NCI-H2029 treated with DMSO at 0.1 percent for 48 hours (cell line): ENCODE results near the gene MAMDC2.
"Not testable (repeated sequence)": the region's sequence is repeated elsewhere in the genome, so short reads cannot be mapped to it uniquely, and the experiment has no call there.

Experiments used
- DNase-seq: peaks from one replicate; lab custom pipeline; 2025; lab: John Stamatoyannopoulos, UW

Gene MAMDC2

GRCh38 chr9:70036641-70037040, 7.0 kb upstream of the MAMDC2 start:
- DNase-seq: no peak

GRCh38 chr9:70038171-70038621, 5.5 kb upstream of the MAMDC2 start:
- not testable (repeated sequence) for DNase-seq

DNA sequence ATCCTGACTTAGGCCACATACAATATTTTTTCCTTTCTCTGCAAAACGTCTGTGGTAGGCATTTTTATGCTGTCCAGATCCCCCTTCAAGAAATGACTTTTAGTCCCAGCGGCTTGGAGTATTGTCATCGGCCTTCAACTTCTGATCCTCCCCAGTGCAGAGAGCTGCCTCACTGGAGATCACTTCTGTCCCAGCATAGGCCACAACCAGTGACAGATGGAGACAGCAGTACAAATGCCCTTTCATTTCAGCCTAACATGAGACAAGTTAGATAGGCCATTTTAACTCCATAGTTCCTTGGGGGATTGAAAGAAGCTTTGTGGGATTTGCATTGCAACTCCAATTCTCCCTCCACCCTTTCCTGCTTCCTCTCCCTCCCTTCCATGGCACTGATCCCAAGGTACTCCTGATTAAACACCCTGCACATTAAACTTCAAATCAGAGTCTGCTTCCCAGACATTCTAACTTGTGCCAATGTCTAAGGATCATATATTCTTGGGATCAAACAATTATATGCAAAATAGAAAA, 3.2 kb upstream of the MAMDC2 start:
- no peak for DNase-seq

DNA sequence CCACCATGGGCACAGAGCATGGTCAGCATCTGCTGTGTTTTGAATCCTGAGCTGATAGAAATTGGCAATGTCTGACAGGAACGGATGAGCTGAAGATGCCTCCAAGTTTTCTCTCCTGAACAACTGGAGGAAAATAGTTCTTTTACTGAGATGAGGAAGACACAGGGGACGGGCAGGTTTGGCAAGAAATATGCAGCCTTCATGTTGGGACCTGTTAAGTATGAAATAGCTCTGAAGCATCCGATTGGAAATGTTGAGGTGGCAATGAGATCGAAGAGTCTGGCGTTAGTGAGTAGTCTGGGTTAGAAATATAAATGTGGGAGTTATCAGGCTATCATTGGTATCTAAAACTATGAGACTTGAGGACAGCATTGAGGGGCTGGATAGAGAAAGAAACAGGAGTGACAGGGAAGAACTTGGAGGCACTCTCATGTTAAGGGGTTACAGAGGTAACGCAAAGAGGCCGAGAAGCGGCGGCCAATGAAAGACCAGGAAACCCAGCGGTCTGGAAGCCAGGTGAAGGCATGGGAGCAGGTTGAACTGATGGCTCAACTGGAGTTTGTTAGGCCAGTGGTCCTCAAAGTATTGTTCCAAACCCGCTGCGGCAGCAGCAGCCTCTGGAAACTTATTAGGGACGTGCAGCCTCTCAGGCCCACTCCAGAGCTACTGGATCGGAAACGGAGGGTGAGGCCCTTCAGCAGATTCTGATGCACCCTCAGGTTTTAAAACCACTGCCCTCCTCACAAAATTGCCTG, 1.0 kb upstream of the MAMDC2 start:
- DNase-seq: no peak

GRCh38 chr9:70043285-70043684, 363 bp upstream of the MAMDC2 start:
- DNase-seq: no peak

DNA sequence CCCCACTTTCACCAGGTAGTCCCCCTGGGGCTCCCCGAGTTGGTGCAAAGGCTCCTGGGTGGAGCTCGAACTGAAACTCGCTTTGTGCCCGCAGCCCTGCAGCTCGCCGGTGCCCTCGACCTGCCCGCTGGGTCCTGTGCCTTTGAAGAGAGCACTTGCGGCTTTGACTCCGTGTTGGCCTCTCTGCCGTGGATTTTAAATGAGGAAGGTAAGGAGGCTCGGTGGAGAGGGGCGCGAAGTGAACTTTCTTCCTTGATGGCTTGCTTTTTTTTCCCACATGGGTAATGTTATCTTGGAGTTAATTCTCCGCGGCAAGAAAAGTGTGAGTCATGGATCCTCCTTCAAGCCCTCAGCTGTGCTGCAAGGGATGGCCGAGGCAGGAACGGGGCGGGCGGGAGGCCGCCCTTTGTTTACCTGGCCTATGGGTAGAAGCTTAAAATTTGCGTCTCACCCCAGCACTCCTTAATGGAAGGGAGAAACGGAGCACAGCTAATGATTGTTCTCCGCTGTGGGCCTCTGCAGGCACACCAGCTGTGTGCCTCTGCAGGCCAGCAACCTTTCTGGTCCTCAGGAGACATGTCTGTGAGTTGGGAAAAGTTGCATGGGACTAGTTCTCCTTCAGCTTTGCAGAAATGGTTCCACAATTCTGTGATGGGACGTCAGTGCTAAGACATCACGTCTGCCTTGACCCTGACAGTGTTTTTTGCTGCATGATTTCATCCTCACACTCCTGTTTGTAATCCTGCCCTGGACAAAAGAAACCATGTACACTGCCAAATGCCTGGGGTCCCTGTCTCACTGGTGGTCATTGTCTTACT, 1.1 kb downstream of the MAMDC2 start:
- no peak for DNase-seq

- no peak for DNase-seq
These were observed 1.8 kb downstream of the MAMDC2 start for GRCh38 chr9:70045452-70045851.

- DNase-seq: no peak
These were observed 2.8 kb downstream of the MAMDC2 start for GRCh38 chr9:70046274-70047070.

DNA sequence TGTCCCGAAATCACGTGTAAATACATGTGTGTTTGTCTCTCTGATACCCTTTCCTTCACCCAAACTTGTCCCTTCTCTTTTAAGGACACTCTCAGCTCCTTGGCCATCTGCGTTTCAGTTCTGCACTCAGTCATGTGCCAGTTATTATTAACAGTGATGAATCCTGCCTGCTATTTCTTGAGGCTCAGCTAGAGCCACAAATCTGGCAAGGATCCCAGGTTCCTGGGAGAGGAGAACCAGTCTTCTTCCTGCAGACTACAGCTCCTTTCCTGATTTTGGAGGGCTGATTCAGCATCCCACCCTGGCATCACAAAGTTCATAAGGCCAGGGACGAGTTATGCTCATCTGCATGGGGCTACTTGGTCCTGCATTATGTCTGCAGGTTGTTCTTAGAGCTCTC, 5.6 kb downstream of the MAMDC2 start:
- DNase-seq: no peak

DNA sequence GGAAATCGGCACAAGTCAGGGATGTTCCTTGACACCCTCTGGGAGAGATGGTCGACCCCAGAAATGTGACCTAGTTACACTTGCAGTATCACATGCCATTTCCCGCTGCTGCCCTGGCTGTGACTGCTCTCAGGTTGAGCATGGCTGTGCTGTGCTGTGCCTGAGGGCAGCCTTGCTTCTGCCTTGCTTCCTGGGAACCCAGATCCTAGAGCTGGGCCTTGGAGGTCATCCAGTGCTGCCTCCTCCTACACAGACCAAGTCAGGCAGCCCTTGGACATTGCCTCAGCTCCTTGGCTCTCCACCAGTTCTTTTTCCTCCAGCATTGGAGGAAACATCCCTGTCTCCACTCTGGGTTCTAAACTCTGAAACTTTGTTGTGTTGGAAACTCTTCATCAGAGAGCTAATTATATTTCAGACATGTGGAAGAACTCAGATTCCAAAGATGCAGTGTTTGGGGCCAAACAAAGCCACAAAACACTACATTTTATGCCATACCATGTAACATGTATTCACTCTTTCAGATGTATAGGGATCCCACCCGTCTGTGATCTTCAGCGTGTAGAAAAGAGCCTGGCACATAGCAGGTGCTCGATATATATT, 6.1 kb downstream of the MAMDC2 start:
- DNase-seq: no peak

DNA sequence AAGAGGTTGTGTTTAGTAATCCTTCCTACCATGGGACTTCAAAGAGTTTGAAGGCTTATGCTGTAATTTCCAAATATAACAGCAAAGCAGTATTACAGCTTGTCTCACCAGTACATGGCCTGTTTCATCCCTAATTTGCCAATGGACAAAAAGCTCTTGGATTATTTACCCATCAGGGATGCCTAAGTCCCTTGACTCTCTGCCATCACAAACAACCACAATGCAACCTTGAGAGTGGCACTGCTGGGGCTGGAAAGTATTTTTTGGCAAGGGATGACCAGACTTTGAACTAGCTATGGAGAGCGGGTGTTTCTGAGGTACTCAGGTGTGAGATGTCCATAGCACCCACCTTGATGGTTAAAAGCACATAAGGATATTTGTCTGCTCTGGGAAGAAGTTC, 9.1 kb downstream of the MAMDC2 start:
- peak; percentile 52 for DNase-seq

GRCh38 chr9:70053864-70054263, 10.2 kb downstream of the MAMDC2 start:
- peak; percentile 68 for DNase-seq

GRCh38 chr9:70054521-70054920, 10.9 kb downstream of the MAMDC2 start:
- no peak for DNase-seq

DNA sequence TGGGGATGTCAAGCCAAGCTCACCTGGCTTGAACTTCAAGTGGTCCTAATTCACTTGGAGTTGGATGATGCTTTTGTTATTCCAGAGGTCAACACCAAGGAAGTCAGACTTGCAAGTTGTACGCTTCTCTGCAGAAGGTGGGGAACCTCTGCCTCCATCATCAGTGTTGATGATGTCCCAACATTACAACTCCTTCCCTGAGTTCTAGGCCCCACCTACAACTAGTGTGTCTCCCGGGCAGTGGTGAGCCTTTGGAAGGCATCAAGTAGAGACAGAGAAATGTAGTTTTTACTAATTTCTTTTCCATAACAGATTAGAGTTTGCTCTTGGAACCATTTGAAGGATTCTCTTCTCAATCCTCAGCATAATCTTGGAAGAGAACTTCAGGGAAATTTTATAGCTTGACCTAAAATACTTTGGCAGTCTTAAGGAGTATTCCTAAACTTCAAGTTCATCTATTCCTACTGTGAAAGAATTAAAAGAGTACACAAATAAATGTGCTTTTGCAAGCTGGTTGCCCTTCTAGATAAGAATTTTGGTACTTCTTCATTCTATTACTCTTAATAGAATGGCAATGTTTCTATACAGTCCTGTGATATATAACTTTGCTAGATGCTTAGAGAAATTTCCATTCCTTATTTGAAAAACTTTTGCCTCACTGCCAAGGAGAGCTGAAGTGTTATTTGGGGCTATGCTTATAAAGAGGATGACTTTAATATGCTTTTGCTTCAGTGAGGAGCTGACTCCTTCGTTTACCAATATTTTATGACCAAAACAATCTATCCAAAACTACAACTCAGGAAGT, 12.0 kb downstream of the MAMDC2 start:
- DNase-seq: no peak

DNA sequence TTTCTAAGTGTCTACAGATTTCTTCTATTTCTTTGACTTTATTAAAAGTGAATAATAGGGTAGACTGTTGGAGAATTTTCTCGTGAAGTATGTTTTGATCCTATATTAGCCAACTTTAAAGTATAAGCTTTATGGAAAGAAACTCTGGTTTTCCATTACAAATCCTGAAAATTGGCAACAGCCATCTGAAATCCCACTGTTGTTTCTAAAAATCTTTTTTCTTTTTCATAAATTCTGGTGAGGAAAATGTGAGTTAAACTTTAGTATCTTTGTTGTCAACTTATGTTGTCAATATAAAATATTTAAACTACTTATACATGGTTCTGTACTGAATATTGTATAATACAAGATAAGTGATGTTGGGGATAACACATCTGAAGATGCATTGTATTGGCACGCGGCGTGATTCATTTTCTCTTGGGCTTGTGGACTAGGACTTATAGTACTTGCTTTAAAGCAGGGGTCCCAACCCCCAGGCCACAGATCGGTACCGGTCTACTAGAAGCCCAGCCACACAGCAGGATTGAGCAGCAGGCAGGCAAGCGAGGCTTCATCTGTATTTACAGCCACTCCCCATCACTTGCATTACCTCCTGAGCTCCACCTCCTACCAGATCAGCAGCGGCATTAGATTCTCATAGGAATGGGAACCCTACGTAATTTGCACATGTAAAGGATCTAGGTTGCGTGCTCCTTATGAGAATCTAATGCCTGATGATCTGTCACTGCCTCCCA, 12.7 kb downstream of the MAMDC2 start:
- DNase-seq: no peak

DNA sequence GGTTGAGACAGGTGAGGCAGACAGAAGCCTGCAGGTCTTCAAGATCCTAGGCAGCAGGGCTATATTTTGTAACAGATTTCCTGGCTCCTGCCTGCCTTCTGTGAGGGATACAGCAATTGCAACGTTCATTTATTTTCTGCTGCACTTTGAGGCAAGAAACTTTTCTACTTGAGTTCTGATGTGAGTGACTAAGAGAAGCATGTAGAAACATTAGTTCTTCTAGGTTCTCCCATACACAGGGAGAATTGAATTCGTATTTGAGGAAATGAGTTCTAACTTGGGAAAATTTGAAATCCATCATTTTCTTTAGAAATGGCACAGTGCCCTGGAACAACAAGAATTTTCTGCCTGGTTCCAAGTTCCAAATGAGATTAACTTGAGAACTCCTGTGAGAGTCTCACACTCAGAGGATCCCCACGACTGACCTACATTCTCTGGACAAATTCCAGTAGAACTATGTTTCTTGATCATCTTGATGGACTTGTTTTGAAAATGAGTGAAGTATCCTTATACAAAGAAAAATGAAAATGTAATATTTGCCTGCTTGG, 15.0 kb downstream of the MAMDC2 start:
- DNase-seq: no peak

DNA sequence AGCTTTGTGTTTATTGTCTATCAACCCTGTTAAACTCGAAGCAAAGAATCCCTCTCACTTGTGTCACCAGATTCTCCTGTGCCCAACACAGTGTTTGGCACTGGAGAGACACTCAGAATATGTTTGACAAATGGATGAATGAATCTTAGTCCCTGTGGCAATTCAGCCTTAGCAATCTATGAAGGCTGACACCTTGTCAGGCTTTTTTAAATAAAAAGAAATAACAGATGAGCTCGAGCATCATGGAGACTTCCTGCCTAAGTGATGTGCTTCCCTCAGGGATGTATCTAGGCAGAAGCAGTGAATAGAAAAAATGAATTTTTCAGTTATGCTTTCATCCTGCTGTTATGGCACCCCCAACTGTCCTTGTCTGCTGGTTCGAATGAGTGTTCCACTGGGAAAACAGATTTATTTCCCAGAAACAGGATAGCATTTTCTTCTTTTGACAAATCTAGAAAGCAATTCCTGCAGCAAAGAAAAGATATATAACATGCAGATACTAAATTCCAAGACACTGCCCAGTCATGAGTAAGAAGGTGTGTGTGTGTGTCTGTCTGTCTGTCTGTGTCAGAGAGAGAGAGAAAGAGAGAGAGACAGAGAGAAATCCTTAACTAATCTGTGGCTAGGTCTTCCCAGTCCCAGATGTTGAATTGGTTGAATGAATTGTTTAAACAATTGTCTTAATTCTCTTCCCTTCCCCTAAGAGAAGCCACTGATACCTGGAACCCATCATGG, 16.7 kb downstream of the MAMDC2 start:
- DNase-seq: no peak

- no peak for DNase-seq
These were observed 17.3 kb downstream of the MAMDC2 start for GRCh38 chr9:70060883-70061507.

DNA sequence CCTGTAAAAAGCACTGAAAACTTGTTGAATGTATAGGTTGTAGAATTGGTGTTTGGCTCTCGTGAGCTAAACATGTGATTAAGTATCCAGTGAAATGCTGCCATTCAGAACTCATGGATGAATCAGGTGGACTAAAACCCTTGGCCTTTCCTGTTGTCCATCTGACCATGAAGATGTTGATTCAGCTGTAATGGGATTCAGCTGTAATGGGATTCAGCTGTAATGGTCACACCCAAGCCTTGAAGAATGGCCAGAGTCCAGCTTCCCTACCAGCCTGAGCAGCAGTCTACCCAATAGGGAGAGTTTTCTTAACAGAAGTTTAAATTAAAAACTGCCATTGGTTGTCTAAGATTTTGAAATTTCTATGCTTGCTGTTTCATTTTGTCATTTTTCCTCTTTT, 18.1 kb downstream of the MAMDC2 start:
- no peak for DNase-seq
